ENCODE measurements around the gene EPB41L1. TPM values are rescaled to one million over a fixed set of nuclear protein-coding genes. Genes with fewer than 3 reads are reported as not detected.

The EPB41L1 gene
- total RNA-seq, 1 experiment from 2014 or later, result 8.8 TPM

- no peak for DNase-seq (ENCODE audit: low read depth)
Measured at GRCh38 chr20:36281785-36282380, 127.3 kb downstream of the EPB41L1 start.

Other genes with a start within 250 kb of the EPB41L1 start
- gene SCAND1, start 200.2 kb upstream of the EPB41L1 start, total RNA-seq (2014; rRNA removed; shearing (Covaris generic)), result 123 and 165 TPM in 2 replicates
- gene CNBD2, start 186.2 kb upstream of the EPB41L1 start, total RNA-seq (2014; rRNA removed; shearing (Covaris generic)), result 6.8 and 18.8 TPM in 2 replicates
- 37.7 and 43.3 TPM in 2 replicates for gene AAR2, start 81.7 kb downstream of the EPB41L1 start, total RNA-seq (2014; rRNA removed; shearing (Covaris generic))
- 18.3 and 24.2 TPM in 2 replicates for gene DLGAP4, start 151.6 kb downstream of the EPB41L1 start, total RNA-seq (2014; rRNA removed; shearing (Covaris generic))

Data from RPMI7951 (cell line).